ENCODE data around the gene DLGAP1.

Gene DLGAP1

GRCh38 chr18:3513481-3513880 lies 941.6 kb downstream of the DLGAP1 start:
- no peaks in the 10 kb centered on the region for H3K9me3 ChIP-seq (ENCODE audit: control insufficient read depth, insufficient read depth, low read depth, low read length)
- ChIA-PET CTCF (interaction anchor here (0.7 kb wide), 2 partner anchors 74 to 170 kb away, joined by 3 read pairs; no protein-coding TSS in a partner anchor), POLR2A (no interaction called here)
- no peaks in the 10 kb centered on the region for H3K36me3 ChIP-seq (ENCODE audit: control insufficient read depth in 2 of 2, insufficient read depth in 1 of 2, low read length in 2 of 2)
- H3K4me1 ChIP-seq (ENCODE audit: control insufficient read depth, insufficient read depth, low read length) = peaks cover 6% of the 10 kb centered on the region; the same call in 1 of the 2 replicates
- TF ChIP-seq ZNF112 (tag by site-specific recombination; IDR thresholded peaks at IDR 0.05) = no peak
- no peak for TF ChIP-seq ZNF239 (tag by site-specific recombination; IDR thresholded peaks at IDR 0.05)
- no peak for TF ChIP-seq MYNN (tag by site-specific recombination; IDR thresholded peaks at IDR 0.05; ENCODE audit: borderline replicate concordance)
- TF ChIP-seq ZNF121 (tag by site-specific recombination; IDR thresholded peaks at IDR 0.05) = no peak
- no peak for TF ChIP-seq CTCF (tag by site-specific recombination; IDR thresholded peaks at IDR 0.05)
- no peak overlapping the region for H3K4me3 ChIP-seq (ENCODE audit: low read depth, low read length)
- no peak overlapping the region for H3K27ac ChIP-seq (ENCODE audit: extremely low read depth, low read depth, low read length)

GRCh38 chr18:3511980-3512379 lies 943.1 kb downstream of the DLGAP1 start:
- Histone ChIP-seq H3K4me3 (ENCODE audit: low read depth, low read length) (no peak overlapping the region), H3K36me3 (ENCODE audit: control insufficient read depth in 2 of 2, insufficient read depth in 1 of 2, low read length in 2 of 2) (no peaks in the 10 kb centered on the region), H3K4me1 (ENCODE audit: control insufficient read depth, insufficient read depth, low read length) (peaks cover 6% of the 10 kb centered on the region; the same call in 1 of the 2 replicates), H3K27ac (ENCODE audit: extremely low read depth, low read depth, low read length) (no peak overlapping the region), H3K9me3 (ENCODE audit: control insufficient read depth, insufficient read depth, low read depth, low read length) (no peaks in the 10 kb centered on the region)
- POLR2A ChIA-PET = no interaction called here
- CTCF ChIA-PET = interaction anchor here (0.6 to 0.8 kb wide), 3 partner anchors 24 to 60 kb away, joined by 3 to 10 read pairs (median 3); no protein-coding TSS in a partner anchor
- TF ChIP-seq, protein P1, sequence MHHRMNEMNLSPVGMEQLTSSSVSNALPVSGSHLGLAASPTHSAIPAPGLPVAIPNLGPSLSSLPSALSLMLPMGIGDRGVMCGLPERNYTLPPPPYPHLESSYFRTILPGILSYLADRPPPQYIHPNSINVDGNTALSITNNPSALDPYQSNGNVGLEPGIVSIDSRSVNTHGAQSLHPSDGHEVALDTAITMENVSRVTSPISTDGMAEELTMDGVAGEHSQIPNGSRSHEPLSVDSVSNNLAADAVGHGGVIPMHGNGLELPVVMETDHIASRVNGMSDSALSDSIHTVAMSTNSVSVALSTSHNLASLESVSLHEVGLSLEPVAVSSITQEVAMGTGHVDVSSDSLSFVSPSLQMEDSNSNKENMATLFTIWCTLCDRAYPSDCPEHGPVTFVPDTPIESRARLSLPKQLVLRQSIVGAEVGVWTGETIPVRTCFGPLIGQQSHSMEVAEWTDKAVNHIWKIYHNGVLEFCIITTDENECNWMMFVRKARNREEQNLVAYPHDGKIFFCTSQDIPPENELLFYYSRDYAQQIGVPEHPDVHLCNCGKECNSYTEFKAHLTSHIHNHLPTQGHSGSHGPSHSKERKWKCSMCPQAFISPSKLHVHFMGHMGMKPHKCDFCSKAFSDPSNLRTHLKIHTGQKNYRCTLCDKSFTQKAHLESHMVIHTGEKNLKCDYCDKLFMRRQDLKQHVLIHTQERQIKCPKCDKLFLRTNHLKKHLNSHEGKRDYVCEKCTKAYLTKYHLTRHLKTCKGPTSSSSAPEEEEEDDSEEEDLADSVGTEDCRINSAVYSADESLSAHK (tag by site-specific recombination; IDR thresholded peaks at IDR 0.05) = no peak
- TF ChIP-seq, protein P2, sequence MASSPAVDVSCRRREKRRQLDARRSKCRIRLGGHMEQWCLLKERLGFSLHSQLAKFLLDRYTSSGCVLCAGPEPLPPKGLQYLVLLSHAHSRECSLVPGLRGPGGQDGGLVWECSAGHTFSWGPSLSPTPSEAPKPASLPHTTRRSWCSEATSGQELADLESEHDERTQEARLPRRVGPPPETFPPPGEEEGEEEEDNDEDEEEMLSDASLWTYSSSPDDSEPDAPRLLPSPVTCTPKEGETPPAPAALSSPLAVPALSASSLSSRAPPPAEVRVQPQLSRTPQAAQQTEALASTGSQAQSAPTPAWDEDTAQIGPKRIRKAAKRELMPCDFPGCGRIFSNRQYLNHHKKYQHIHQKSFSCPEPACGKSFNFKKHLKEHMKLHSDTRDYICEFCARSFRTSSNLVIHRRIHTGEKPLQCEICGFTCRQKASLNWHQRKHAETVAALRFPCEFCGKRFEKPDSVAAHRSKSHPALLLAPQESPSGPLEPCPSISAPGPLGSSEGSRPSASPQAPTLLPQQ (tag by site-specific recombination; IDR thresholded peaks at IDR 0.05) = 0 out of 2 replicates have a peak, but pooled peaks have one; percentile 15
- TF ChIP-seq ZNF23 (tag by site-specific recombination; IDR thresholded peaks at IDR 0.05; ENCODE audit: borderline replicate concordance) (no peak), ZNF169 (tag by site-specific recombination; IDR thresholded peaks at IDR 0.05) (no peak), ZNF324 (tag by site-specific recombination; IDR thresholded peaks at IDR 0.05) (no peak), ZNF114 (tag by site-specific recombination; IDR thresholded peaks at IDR 0.05) (no peak), GLI4 (tag by site-specific recombination; IDR thresholded peaks at IDR 0.05) (no peak), MZF1 (tag by site-specific recombination; IDR thresholded peaks at IDR 0.05; ENCODE audit: borderline replicate concordance) (no peak), ZNF140 (tag by site-specific recombination; IDR thresholded peaks at IDR 0.05) (no peak), ZBTB48 (tag by site-specific recombination; IDR thresholded peaks at IDR 0.05) (no peak), ZNF416 (tag by site-specific recombination; IDR thresholded peaks at IDR 0.05) (no peak), ZNF621 (tag by site-specific recombination; IDR thresholded peaks at IDR 0.05) (no peak), ZNF629 (tag by site-specific recombination; IDR thresholded peaks at IDR 0.05) (0 out of 2 replicates have a peak, but pooled peaks have one; percentile 22), ZNF530 (tag by site-specific recombination; IDR thresholded peaks at IDR 0.05; ENCODE audit: low read depth) (no peak), GLI2 (tag by site-specific recombination; IDR thresholded peaks at IDR 0.05; ENCODE audit: borderline replicate concordance, low read depth) (no peak), CTCF (tag by site-specific recombination; IDR thresholded peaks at IDR 0.05) (no peak), ZNF366 (tag by site-specific recombination; conservative IDR thresholded peaks at IDR 0.05) (no peak), ZNF473 (tag by site-specific recombination; IDR thresholded peaks at IDR 0.05) (no peak)
- TF ChIP-seq, protein P3, sequence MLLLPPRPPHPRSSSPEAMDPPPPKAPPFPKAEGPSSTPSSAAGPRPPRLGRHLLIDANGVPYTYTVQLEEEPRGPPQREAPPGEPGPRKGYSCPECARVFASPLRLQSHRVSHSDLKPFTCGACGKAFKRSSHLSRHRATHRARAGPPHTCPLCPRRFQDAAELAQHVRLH (tag by site-specific recombination; IDR thresholded peaks at IDR 0.05) = no peak
- TF ChIP-seq, protein P4, sequence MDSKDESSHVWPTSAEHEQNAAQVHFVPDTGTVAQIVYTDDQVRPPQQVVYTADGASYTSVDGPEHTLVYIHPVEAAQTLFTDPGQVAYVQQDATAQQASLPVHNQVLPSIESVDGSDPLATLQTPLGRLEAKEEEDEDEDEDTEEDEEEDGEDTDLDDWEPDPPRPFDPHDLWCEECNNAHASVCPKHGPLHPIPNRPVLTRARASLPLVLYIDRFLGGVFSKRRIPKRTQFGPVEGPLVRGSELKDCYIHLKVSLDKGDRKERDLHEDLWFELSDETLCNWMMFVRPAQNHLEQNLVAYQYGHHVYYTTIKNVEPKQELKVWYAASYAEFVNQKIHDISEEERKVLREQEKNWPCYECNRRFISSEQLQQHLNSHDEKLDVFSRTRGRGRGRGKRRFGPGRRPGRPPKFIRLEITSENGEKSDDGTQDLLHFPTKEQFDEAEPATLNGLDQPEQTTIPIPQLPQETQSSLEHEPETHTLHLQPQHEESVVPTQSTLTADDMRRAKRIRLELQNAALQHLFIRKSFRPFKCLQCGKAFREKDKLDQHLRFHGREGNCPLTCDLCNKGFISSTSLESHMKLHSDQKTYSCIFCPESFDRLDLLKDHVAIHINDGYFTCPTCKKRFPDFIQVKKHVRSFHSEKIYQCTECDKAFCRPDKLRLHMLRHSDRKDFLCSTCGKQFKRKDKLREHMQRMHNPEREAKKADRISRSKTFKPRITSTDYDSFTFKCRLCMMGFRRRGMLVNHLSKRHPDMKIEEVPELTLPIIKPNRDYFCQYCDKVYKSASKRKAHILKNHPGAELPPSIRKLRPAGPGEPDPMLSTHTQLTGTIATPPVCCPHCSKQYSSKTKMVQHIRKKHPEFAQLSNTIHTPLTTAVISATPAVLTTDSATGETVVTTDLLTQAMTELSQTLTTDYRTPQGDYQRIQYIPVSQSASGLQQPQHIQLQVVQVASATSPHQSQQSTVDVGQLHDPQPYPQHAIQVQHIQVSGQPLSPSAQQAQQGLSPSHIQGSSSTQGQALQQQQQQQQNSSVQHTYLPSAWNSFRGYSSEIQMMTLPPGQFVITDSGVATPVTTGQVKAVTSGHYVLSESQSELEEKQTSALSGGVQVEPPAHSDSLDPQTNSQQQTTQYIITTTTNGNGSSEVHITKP (tag by site-specific recombination; IDR thresholded peaks at IDR 0.05) = peak; percentile 50
